Uterus (tissue), 4 donors: ENCODE measurements around the gene GPR148. TPM values are rescaled to one million over a fixed set of nuclear protein-coding genes. Genes with fewer than 3 reads are reported as not detected.

Experiments used
- DNase-seq, 2 donors: peaks; one replicate each; pipeline ENCODE4 v3.0.0-alpha.2; 2019 to 2020
- H3K27ac ChIP-seq, 2 donors: fragments of 200-600 bp; sonication (generic); 1 replicate in 1 of 2; 2 replicates in 1 of 2; pipeline ENCODE4 v1.5.1; 2016 to 2018
- H3K27me3 ChIP-seq, 2 donors: fragments of 200-600 bp; sonication (generic); one replicate each; pipeline ENCODE4 v1.5.1; 2018 to 2019; ENCODE audit warnings: control low read depth in 1 of 2
- H3K36me3 ChIP-seq, 2 donors: fragments of 200-600 bp; sonication (generic); one replicate each; pipeline ENCODE4 v1.5.1; 2019; ENCODE audit warnings: control low read depth in 1 of 2
- H3K4me1 ChIP-seq, 2 donors: fragments of 200-600 bp; sonication (generic); one replicate each; pipeline ENCODE4 v1.5.1; 2018 to 2019; ENCODE audit warnings: control low read depth in 1 of 2
- H3K4me3 ChIP-seq, 2 donors: fragments of 200-600 bp; sonication (generic); 1 replicate in 1 of 2; 2 replicates in 1 of 2; pipeline ENCODE4 v1.5.1; 2018 to 2019; ENCODE audit warnings: mild to moderate bottlenecking in 1 of 2
- H3K9me3 ChIP-seq, 2 donors: fragments of 200-600 bp; sonication (generic); one replicate each; pipeline ENCODE4 v1.5.1; 2019; ENCODE audit warnings: control low read depth in 1 of 2
- POLR2A ChIP-seq, 2 donors: fragments of 450-650 bp; IDR thresholded peaks; one replicate each; pipeline ENCODE4 v1.6.1; 2016; ENCODE audit warnings: antibody characterized with exemption in 2 of 2, mild to moderate bottlenecking in 1 of 2, moderate library complexity in 1 of 2
- intact Hi-C: fragments of 100-400 bp; cut with DNase I; formaldehyde crosslinking; loops from one replicate; pipeline ENCODE4 v1.15.1; 2023; ENCODE audit warnings: low total_unique reads
- total RNA-seq, 4 donors: library from RNA; depleted of rRNA in 3 of 4; stranded (reverse); fragments of >200 nt in 3 of 4; gene quantifications; one replicate each; pipeline versions ENCODE4 v1.1.0 to v1.2.4, GENCODE V29; 2014 to 2023
- TF ChIP-seq, protein P1 (sequence below), 4 experiments: fragments of 200-600 bp in 2 of 4; fragments of 450-650 bp in 2 of 4; sonication (generic) in 2 of 4; IDR thresholded peaks; one replicate each; pipeline ENCODE4 v1.5.1; 2016 to 2019; ENCODE audit warnings: antibody characterized with exemption in 4 of 4, mild to moderate bottlenecking in 2 of 4, moderate library complexity in 1 of 4
- donor health status: DM: yes; HTN: yes; CAD: no.

The GPR148 gene
- total RNA-seq, 4 donors from 2014 or later, result not detected

- peaks cover 0 to 20% of the 10 kb centered on the region in 2 donors for H3K27me3 ChIP-seq
- TF ChIP-seq, protein P1, sequence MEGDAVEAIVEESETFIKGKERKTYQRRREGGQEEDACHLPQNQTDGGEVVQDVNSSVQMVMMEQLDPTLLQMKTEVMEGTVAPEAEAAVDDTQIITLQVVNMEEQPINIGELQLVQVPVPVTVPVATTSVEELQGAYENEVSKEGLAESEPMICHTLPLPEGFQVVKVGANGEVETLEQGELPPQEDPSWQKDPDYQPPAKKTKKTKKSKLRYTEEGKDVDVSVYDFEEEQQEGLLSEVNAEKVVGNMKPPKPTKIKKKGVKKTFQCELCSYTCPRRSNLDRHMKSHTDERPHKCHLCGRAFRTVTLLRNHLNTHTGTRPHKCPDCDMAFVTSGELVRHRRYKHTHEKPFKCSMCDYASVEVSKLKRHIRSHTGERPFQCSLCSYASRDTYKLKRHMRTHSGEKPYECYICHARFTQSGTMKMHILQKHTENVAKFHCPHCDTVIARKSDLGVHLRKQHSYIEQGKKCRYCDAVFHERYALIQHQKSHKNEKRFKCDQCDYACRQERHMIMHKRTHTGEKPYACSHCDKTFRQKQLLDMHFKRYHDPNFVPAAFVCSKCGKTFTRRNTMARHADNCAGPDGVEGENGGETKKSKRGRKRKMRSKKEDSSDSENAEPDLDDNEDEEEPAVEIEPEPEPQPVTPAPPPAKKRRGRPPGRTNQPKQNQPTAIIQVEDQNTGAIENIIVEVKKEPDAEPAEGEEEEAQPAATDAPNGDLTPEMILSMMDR (IDR thresholded peaks at IDR 0.05), result no peak
- TF ChIP-seq POLR2A (IDR thresholded peaks at IDR 0.05), result no peak
Observed at GRCh38 chr2:130755256-130756052, 26.6 kb downstream of the GPR148 start, which contains the start of gene AMER3. Gene AMER3, plus strand, starts transcription at chr2:130755540. Its CDS starts 6,533 bp downstream, at chr2:130762073.

DNA sequence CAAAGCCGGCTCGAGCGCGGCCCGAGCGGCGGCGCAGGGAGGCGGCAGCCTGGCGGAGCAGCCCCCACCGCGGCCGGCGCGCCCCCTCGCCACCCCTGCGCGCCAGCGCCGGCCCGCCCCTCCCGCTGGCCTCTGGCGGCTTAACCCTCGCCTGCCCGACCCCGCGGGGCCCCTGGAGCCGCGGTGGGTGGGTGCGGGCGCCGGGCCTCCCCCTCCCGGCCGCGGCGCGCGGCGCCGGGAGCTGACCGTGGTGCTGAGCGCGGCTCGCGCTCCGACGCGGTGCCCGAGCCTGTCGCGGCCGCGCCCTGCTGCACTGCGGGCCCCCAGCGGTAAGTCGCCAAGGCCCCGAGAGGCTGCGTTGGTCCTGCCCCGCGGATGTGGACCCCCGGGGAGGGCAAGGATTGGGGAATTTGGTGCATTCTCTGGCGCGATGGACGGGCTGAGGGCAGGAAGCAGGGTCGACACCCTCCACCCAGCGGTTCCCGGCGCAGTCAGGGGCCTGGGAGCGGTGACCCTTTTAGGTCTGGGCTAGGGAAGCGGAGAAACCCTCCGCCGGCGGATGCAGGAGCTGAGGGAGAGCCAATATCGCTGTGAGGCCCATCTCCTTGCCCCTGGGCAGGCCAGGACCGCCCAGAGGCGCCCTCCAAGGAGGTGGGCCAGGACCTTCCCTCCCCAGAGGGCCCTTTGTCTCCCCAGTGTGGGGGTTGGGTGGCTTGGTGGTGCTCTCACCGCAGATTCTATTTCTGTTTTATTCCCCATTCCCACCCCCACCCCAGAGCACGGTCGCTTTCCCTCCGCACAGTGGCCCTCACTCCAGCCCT, 27.4 kb downstream of the GPR148 start:
- H3K4me3 ChIP-seq, result no peak overlapping the region
- no peak for TF ChIP-seq POLR2A (IDR thresholded peaks at IDR 0.05)
- TF ChIP-seq, protein P1 (IDR thresholded peaks at IDR 0.05), result no peak

More at GRCh38 chr2:130755256-130756052, 26.6 kb downstream of the GPR148 start, which contains the start of gene AMER3:
- Histone ChIP-seq H3K4me3 (no peak within 1 kb of the TSS), H3K27ac (no peak within 1 kb of the TSS), H3K9me3 (no peaks in the 10 kb centered on the region), H3K36me3 (no peaks in the 10 kb centered on the region), H3K4me1 (no peaks in the 10 kb centered on the region)
- DNase-seq, result no peak
- intact Hi-C loops, result no loop called here

GRCh38 chr2:130756874-130757668, 28.2 kb downstream of the GPR148 start:
- no peaks in the 10 kb centered on the region for H3K36me3 ChIP-seq
- intact Hi-C loops, result no loop called here
- H3K9me3 ChIP-seq, result no peaks in the 10 kb centered on the region
- no peak overlapping the region for H3K4me3 ChIP-seq
- no peak overlapping the region for H3K27ac ChIP-seq
- DNase-seq, result no peak
- H3K4me1 ChIP-seq, result no peaks in the 10 kb centered on the region
- TF ChIP-seq, protein P1 (IDR thresholded peaks at IDR 0.05), result no peak
- TF ChIP-seq POLR2A (IDR thresholded peaks at IDR 0.05), result no peak
- peaks cover 0 to 20% of the 10 kb centered on the region in 2 donors for H3K27me3 ChIP-seq

More for the DNA sequence above, 27.4 kb downstream of the GPR148 start:
- DNase-seq, result no peak
- Histone ChIP-seq H3K4me1 (no peaks in the 10 kb centered on the region), H3K36me3 (no peaks in the 10 kb centered on the region), H3K9me3 (no peaks in the 10 kb centered on the region), H3K27me3 (peaks cover 0 to 20% of the 10 kb centered on the region in 2 donors), H3K27ac (no peak overlapping the region)
- intact Hi-C loops, result no loop called here

GRCh38 chr2:130759906-130760753, 31.3 kb downstream of the GPR148 start:
- Histone ChIP-seq H3K27ac (no peak overlapping the region), H3K9me3 (no peaks in the 10 kb centered on the region), H3K36me3 (no peaks in the 10 kb centered on the region), H3K4me3 (no peak overlapping the region), H3K27me3 (peaks cover 0 to 20% of the 10 kb centered on the region in 2 donors), H3K4me1 (no peaks in the 10 kb centered on the region)
- intact Hi-C loops, result no loop called here
- DNase-seq, result no peak
- no peak for TF ChIP-seq POLR2A (IDR thresholded peaks at IDR 0.05)
- TF ChIP-seq, protein P1 (IDR thresholded peaks at IDR 0.05), result no peak
